T1000 (cell line): ENCODE measurements around the gene ENTPD5.
A peak's percentile ranks its signal among the peaks of the same experiment; 100 is the strongest.

Source experiments
- DNase-seq: peaks from one replicate; lab custom pipeline; 2025; ENCODE audit warnings: mixed read lengths; lab: John Stamatoyannopoulos, UW

The ENTPD5 gene, protein sequence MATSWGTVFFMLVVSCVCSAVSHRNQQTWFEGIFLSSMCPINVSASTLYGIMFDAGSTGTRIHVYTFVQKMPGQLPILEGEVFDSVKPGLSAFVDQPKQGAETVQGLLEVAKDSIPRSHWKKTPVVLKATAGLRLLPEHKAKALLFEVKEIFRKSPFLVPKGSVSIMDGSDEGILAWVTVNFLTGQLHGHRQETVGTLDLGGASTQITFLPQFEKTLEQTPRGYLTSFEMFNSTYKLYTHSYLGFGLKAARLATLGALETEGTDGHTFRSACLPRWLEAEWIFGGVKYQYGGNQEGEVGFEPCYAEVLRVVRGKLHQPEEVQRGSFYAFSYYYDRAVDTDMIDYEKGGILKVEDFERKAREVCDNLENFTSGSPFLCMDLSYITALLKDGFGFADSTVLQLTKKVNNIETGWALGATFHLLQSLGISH

DNA sequence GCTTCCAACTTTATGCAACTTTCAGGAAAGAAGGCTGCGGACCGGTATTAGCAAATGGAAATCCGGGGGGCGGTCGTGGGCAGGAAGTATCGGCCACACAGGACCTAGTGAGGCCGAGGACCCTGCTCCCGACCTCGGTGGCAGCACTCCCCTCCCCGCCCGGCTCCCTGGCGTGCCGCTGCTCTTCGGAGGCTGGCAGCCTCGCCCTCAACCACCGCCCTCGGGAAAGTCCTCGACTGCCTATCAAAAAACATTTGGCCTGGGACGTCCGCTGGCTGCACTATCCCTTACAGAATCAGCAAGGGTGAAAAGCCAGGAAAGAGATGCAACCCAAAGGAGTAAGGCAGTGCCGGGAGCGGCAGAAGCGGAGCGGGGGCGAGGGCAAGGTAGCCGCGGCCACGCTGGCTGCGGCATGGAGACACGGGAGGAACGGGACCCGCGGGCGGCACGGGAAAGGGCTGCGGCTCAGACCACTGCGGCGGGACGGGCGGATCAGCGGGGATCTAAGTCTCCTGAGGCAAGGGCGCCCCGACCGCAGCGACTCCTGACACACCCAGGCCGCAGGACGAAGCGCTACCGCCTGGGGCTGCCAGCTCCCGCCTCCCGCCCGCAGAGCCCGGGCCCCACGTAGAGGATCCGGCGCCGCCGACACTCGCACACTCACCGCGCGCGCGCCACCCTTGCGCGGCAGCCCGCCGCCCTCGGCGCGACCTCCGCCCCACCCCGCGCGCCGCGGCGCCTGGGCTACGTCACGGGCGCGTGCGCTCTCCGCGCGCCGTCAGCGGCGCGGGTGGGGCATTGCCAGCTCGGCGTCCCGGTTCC, at the start of gene ENTPD5, which contains the start of gene BBOF1:
Gene ENTPD5, minus strand, starts transcription at position 703 of the 822 bp plus-strand sequence. CDS start 31,186 bp downstream, outside the sequence.
Gene BBOF1, plus strand, starts transcription at position 764 of the 822 bp plus-strand sequence. CDS start 130 bp downstream, outside the sequence.
- peak; percentile 80 for DNase-seq

DNA sequence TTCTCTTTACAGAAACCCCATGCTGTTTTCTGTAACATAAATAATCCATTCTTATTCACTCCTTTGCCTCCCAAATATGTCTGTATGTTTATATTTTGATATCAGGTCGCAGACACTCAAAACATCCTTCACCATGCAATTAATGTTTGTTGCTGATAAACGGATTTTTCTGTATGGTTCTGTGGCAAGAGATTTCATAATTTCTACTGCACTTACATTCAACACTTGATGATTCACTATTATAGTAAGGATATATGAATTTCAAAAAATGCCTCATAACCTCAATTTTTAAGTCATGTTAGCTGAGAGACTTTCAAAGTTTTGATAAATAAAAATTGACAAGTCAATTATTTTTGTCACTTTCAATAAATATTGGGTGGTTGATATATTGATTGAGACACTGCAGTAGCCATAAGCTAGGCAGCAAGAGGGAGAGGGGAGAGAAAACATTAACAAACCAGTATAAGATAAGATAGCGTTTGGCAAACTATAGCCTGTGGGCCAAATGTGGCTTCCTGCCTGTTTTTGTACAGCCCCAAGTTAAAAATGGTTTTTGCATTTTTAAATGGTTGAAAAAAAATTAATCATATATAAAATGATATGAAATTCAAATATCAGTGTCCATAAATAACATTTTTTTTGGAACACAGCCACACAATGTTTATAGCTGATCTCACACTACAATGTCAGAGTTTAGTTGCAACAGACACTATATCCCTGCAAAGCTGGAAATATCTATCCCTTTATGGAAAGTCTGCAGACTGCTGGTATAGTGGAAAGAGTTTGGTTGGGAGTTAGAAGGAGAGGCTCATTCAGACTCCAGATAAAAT, 46.9 kb upstream of the ENTPD5 start:
- DNase-seq: no peak

DNA sequence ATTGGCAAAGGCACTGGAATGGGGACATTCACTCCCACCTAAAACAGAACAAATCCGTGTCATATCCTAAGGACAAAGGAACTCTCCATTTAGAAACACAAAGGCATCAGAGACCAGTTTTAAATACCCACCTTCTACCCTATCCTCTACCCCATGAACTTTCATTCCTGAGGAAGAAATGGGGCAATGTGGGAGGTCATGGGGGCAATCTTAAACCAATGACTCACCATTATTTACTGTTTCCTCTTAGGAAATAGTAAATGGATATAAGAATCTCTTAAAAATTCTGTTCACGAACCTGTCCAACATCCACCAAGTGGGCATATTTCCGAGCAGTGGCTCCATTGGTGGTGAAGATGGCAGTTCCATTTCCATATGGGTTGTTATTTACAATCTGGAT, 45.8 kb upstream of the ENTPD5 start:
- DNase-seq: no peak

DNA sequence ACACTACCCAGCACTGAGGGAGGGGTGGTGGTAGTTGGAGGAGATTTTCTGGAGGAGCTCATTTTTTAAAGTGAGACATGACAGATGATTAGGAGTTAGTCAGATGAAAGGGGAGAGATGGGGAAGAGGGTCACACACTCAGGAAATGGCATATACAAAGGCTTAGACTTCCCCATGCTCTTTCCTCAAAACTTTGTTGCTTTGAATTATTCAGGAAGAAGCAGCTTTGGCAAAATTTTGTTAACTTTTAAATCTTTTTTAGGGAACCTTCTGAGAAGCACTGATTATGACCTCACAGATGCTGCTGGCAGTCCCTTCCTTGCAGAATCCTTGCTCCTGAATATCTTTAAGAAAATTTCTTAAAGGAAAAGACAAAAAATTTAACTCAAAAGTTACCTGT, 45.3 kb upstream of the ENTPD5 start:
- DNase-seq: no peak

DNA sequence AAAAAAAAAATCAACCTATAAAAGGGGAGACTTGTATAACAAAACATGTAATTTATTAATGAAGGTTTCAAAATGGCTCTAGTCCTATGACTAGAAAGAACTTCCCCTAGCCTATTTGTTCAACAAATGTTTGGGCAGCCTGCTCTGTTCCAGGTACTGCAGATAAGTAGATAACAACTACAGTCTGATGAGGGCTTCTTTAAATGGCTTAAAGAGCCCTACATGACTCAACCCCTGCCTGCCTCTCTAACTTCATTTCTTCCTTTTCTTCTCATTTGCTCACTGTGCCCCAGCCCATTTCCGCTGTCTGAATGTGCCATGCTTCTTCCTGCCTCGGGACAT, 43.7 kb upstream of the ENTPD5 start:
- DNase-seq: no peak

DNA sequence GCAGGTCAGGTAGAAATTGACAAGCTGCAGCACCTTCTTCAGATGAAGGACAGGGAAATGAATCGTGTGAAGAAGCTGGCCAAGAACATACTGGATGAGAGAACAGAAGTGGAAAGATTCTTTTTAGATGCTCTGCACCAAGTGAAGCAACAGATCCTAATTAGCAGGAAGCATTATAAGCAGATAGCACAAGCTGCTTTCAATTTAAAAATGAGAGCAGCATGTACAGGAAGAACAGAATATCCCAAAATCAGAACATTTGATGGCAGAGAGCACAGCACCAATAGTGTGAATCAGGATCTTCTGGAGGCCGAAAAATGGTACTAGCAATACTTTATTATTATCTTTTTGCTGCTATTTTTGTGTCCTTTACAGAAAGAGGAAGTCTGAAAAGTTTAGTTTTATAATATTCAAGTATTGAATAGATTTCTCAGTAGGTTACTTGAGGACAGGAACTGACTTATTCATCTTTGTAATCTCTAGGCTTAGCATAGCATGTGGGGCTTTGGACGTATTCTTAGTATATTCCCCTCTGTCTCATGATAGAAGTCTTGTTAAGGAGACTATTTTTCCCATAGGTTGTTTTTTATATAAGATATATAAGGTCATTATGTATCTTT, 30.9 kb upstream of the ENTPD5 start:
- no peak for DNase-seq

DNA sequence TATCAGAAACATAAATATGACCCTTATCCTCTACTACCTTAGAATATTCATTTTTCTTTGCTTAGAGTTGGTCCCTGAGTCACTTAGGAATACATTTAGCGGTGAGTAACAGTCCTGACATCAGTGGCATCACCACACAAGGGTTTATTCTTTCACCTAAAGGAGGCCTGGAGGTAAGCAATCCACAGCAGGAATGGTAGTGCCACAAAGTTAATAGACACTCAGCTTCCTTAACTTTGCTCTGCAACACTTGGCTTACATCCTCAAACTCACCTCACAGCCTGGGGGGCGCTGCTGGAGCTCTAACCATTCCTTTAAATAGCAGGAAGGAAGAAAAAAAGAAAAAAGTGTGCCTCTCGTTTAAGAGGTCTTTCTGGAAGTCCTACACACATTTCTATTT, 29.2 kb upstream of the ENTPD5 start:
- no peak for DNase-seq

DNA sequence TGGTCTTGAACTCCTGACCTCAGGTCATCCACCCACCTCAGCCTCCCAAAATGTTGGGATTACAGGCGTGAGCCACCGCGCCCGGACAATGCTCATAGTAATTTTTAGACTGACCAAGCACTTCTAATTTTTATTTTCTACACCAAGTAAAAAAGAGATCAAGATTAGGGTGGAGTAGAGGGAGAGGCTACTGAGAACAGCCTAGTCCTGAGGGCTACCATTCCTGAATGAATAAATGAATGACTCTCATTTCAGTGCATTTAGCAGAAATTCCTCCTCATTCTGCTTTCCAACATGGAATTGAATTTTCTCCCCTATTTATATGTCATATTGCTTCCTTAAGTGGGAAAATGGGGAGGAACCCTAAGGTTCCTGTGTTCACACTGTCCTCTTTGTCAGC, 26.4 kb upstream of the ENTPD5 start:
- no peak for DNase-seq

DNA sequence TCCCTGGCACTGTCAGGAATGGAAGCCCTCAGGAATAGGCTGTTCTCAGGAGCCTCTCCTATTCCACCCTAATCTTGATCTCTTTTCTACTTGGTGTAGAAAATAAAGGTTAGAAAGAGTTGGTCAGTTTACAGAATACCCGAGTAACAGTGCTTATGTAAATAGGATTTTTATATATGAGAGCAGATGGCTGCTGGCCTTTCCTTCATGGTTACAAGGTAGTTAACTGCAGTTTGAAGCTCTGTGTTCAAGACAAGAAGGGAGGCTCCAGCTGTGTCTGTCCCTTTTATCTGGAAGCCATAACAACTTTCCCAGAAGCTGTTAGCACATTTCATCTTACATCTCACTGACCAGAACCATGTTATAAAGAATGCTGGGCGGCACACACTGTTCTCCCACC, 23.2 kb upstream of the ENTPD5 start:
- no peak for DNase-seq

DNA sequence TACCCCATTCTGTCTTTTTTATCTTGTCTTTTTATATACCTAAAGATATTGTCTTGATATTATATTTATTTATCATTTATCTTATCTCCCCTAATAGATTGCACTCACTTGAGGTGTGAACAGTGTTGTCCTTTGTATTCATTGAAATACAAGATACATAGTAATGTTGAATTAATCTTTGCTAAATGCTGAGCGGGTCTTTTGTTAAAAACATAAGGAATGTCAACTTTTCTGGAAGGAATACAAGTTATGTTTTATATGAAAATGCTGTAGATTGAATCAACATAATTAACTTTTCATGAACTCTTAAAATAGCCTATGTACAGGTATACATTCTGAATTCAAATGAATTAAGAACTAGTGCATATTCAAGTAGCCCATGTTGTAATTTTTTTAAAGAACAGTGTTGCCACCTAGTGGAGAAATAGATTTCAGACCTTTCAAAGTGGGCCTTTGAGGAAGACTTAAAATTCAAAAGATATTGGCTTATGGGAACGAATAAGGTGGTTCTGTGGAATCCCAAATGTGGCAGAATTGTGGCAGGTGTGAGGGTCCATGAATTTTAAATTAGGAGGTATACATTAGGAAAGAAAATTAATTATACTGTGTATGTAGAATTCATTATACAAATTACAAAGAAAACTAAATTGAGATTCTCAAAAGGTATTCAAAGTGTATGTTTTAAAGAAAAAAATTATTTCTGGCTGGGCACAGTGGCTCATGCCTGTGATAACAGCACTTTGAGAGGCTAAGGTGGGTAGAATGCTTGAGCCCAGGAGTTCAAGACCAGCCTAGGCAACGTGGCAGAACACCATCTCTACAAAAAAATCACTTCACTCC, 19.2 kb upstream of the ENTPD5 start:
- peak; percentile 8 for DNase-seq

DNA sequence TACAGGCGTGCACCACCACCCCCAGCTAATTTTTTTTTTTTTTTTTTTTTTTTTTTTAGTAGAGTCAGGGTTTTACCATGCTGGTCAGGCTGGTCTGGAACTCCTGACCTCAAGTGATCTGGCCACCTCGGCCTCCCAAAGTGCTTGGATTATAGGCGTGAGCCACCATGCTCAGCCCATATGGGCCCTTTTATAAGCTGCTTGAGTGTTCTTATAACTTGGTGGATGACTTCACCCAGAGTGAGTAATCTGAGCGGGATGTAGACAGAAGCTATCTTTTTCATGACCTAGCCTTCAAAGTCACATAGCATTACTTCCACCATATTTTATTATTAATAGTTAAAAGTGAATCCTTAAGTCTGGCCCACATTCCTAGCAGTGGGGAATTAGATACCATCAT, 16.5 kb upstream of the ENTPD5 start:
- DNase-seq: no peak

DNA sequence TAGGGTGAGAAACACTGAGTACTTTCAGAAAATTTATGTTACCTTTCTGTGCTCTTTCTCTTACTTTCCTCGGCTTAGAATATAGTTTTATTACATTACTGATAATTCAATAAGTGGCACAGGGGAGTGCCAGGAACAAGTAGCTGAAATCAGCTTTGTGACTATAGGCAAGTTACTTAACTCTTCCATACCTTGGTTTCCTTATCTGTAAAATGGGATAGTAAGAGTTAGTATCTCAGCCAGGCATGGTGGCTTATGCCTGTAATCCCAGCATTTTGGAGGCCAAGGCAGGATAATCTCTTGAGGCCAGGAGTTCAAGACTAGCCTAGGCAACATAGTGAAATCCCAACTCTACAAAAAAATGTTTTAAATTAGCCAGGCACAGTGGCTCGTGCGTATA, 15.5 kb upstream of the ENTPD5 start:
- no peak for DNase-seq

DNA sequence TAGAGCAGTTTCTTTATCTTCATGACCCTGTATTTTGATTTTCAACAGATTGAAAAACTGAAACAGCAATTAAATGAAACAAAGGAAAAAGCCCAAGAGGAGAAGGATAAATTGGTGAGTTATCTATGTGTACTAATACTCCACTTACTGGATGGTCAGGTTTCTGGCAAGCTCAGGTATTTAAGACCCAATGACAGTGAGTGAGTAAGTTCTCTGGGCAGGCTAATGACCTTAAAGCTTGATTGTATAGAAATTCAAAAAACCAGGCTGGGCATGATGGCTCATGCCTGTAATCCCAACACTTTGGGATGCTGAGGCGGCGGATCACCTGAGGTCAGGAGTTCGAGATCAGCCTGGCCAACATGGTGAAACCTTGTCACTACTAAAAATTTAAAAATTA, 10.0 kb upstream of the ENTPD5 start:
- DNase-seq: no peak

DNA sequence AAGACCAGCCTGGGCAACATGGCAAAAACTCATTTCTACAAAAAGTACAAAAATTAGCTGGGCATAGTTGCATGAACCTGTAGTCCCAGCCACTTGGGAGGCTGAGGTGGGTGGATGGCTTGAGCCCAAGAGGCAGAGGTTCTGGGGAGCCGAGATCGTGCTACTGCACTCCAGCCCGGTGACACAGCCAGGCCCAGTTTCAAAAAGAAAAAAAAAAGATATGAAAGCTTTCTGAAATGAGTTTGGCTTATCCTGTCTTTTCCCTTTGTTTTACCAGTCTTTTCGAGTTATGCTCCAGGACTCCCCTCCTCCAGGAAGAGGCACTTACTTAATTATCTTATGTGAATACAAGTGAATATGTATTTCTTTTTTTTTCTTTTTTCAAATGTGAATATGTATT, 3.3 kb upstream of the ENTPD5 start:
- DNase-seq: no peak

DNA sequence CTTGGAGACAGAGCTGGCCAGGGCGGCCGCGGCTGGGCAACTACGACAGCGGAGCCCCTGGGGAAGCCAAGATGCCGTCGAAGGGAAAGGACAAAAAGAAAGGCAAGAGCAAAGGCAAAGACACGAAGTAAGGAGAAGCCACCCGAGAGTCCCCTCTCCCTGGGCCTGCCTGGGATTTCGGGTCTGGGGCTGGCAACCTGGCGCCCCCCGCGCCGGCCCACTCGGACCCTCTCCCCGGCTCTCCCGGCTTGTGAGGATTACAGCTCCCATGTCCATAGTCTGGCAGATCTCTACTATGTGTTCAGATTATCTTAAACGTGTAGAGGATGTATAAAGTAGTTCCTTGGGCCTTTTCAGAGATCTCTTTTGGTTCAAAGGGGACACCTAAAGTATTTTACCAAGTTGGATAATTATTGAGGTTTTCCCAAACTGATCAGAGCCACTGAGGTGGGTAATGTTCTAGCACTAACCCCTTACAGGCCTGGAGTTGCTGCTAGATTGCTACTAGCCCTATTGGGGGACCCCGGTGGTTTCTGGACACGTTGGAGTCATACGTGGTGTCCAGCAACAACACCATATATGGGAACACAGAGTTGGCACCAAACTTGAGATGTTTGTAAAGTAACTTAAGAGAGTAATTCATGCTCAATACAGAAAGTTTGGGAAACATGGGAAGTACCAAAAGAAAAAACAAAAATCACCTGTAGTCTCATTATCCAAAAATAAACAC, 485 bp upstream of the ENTPD5 start:
- DNase-seq: no peak

DNA sequence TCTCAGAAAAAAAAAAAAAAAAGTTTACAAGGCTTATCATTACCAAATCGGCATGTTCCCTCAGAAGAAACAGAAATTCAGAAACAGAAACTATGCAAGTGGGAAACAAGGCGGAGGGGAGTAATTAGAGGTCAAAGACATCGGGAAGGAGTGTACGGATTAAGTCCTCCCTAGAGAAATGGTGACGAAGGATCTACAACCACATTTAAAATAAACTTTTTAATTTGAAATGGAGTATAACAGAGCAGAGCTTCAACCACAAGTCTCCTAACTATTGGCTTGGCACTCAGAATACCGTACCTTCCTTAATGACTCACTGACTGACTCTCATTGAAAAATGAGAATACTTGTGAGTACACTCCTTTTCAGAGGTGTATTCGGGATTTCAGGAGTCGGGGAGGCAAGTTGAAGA, 908 bp downstream of the ENTPD5 start:
- DNase-seq: peak; percentile 22

DNA sequence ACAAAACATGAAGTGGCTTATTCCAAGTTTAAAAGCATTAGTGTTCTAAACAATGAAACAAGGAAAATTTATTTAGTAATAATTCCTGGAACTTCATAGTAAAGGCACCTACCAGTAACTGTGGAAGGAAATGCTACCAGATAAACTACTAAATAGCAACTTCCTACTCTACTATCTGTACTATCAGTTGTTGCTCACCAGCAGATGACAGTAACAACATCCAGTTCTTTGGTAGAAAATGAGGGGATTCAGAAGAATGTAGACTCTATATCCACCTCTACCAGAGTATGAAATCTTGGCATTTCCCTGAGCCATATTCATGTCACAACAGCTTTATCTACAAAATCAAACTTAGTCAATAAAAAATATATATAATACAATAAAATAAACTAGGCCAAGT, 3.1 kb downstream of the ENTPD5 start:
- DNase-seq: no peak

DNA sequence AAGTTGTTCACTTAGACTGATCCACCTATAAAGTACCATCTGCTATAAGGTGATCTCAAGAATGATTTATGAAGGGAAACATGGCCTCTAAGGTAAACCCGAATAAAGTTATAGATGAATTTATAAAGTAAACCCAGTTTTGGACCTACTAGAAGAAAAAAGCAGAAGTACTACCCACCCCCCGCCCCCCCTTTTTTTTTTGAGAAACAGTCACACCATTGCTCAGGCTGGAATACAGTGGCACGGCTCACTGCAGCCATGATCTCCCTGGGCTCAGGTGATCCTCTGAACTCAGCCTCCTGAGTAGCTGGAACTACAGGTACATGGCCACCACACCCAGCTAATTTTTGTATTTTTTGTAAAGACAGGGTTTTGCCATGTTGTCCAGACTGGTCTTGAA, 3.9 kb downstream of the ENTPD5 start:
- no peak for DNase-seq

DNA sequence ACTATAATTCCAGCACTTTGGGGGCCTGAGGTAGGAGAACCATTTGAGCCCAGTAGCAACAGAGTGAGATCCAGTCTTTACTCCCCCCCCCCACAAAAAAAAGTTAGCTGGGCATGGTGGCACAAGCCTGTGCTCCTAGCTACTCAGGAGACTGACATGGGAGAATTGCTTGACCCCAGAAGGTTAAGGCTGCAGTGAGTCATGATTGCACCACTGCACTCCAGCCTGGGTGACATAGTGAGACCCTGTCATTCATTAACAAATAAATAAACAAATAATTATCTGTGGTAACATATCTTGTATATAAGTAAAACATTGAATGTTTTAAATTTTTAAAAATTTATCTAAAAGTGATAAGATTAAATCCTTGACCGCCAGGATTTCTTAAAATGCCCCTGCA, 4.8 kb downstream of the ENTPD5 start:
- no peak for DNase-seq

DNA sequence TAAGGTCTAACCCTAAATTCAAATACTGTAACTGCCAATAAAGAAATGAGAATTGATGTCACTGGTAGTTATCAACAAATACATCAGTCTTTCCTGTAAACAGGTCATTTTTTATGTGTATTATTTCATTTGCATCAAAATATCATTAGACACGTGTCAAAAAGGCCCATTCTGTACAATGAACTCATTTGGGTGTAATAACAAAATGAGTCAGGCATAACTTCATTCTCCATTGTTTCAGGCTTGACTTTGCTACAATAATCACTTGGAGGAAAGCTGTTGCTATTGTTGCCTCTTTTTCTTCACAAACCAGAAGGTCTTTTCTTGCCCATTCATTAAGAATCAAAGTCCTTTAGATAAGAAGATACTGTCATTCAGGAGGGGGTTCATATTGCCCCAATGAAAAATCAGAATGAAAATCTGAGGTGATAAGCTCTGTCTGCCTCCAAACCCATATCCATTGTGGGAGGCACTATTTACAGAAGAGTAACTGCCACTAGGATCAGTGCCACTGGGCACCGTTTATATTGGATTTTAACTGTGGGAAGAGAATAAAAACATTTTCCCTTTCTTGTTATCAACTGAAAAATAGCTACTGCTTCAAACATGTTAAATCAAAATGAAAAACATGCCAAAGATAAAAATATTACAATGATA, 10.1 kb downstream of the ENTPD5 start:
- DNase-seq: no peak
